ENCODE results near the gene TRPV2. TPM values are rescaled to one million over a fixed set of nuclear protein-coding genes. Genes with fewer than 3 reads are reported as not detected.

Gene TRPV2
- total and polyA plus RNA-seq, 2 of the 4 experiments (the other 2 are of a cell fraction) = 30.8 to 32.8 TPM

DNA sequence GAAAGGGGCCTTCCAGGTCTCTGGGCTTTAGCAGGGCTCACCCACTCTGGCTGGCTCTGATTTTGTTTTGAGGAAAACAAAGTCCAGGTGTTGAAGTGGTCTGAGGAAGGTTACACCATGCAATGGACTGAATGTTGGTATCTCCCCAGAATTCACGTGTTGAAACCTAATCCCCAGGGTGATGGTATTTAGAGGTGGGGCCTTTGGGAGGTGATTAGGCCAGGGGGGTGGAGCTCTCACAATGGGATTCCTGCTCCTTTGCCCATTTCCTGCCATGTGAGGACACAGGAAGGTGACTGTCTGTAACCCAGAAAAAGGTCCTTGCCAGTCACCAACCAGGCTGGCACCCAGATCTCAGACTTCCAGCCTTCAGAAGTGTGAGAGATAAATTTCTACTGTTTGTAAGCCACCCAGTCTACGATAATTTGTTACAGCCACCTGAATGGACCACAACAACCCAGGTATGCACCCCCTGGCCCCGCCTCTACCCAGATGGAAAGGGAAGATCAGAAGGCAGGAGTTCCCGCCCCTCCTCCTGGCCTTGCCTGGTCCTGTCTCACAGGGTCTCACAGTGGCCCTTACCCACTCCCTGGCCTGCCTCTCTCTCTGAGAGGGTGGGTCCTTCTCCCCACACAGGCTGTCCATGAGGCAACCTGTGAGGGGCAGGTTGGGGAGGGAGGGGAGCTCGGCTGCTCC, 44.6 kb downstream of the TRPV2 start:
- H3K23ac ChIP-seq (ENCODE audit: low read depth, low read length) = no peak overlapping the region
- no peak overlapping the region for H3K56ac ChIP-seq (ENCODE audit: extremely low read depth, insufficient read depth, low read length)
- H2BK15ac ChIP-seq (ENCODE audit: low read depth, low read length) = no peak overlapping the region
- H3K27ac ChIP-seq (ENCODE audit: insufficient read depth, low read length) = no peak overlapping the region
- ATAC-seq (ENCODE audit: low read depth) (no peak), DNase-seq (no peak)
- H3K79me1 ChIP-seq (ENCODE audit: low read depth in 1 of 2, low read length in 2 of 2) = peaks cover 0 to 7% of the 10 kb centered on the region in 2 experiments; a peak in 2 of 4 replicates
- no peak overlapping the region for H3K4ac ChIP-seq (ENCODE audit: low read depth, low read length)
- no peak overlapping the region for H2BK120ac ChIP-seq (ENCODE audit: low read depth, low read length)
- ChIA-PET POLR2A (ENCODE audit: unreplicated experiment) (no interaction called here), CTCF (interaction anchor here (1.1 kb wide), 1 partner anchor 60 kb away, joined by 3 read pairs; no protein-coding TSS in a partner anchor)
- in situ Hi-C loops (cut with MboI; ENCODE audit: low sequenced_read_pairs) (no loop called here), intact Hi-C loops (cut with micrococcal nuclease) (no loop called here), dilution Hi-C loops (cut with HindIII; ENCODE audit: low sequenced_read_pairs, unreplicated experiment) (no loop called here)
- no peak overlapping the region for H2BK5ac ChIP-seq (ENCODE audit: low read depth, low read length, poor library complexity, severe bottlenecking)
- H2AFZ ChIP-seq (replicated peaks; ENCODE audit: low read length, poor library complexity) = peak overlapping the region; percentile 51
- H3K18ac ChIP-seq (ENCODE audit: low read depth, low read length) = no peak overlapping the region
- H3K4me2 ChIP-seq (ENCODE audit: low read depth, low read length) = no peak overlapping the region
- H3K9me3 ChIP-seq (ENCODE audit: control insufficient read depth, insufficient read depth, low read length) = no peaks in the 10 kb centered on the region
- H4K5ac ChIP-seq (ENCODE audit: low read depth, low read length) = no peak overlapping the region
- no peak overlapping the region for H3K4me3 ChIP-seq (ENCODE audit: insufficient read depth, low read depth, low read length)
- no peak overlapping the region for H3K14ac ChIP-seq (replicated peaks; ENCODE audit: low read depth, low read length)
- H3K9ac ChIP-seq (ENCODE audit: low read depth, low read length) = no peak overlapping the region
- no peaks in the 10 kb centered on the region for H3K27me3 ChIP-seq (ENCODE audit: control insufficient read depth, insufficient read depth, low read length)
- H2AK9ac ChIP-seq (replicated peaks; ENCODE audit: low read depth, low read length, poor library complexity) = no peak overlapping the region
- H2AK5ac ChIP-seq (ENCODE audit: low read depth, low read length) = no peak overlapping the region
- H4K20me1 ChIP-seq (ENCODE audit: insufficient read depth, low read length) = peaks cover 7% of the 10 kb centered on the region
- no peaks in the 10 kb centered on the region; the same call in 1 of the 2 replicates for H3K36me3 ChIP-seq (ENCODE audit: control insufficient read depth, insufficient read depth, low read length)
- H2BK20ac ChIP-seq (ENCODE audit: low read depth, low read length) = no peak overlapping the region
- TF ChIP-seq RCOR1 (IDR thresholded peaks at IDR 0.05; ENCODE audit: insufficient replicate concordance, low read length) (no peak), BHLHE40 (IDR thresholded peaks at IDR 0.05; ENCODE audit: low read depth, low read length) (no peak), RFX5 (IDR thresholded peaks at IDR 0.05; ENCODE audit: low read depth, low read length) (no peak), CHD1 (IDR thresholded peaks at IDR 0.05; ENCODE audit: low read depth, low read length) (no peak), NFE2L2 (IDR thresholded peaks at IDR 0.05; ENCODE audit: low read depth, low read length) (no peak), CEBPB (IDR thresholded peaks at IDR 0.05; ENCODE audit: low read depth, low read length) (no peak), MAZ (IDR thresholded peaks at IDR 0.05; ENCODE audit: borderline replicate concordance, low read depth, low read length) (no peak), MXI1 (IDR thresholded peaks at IDR 0.05; ENCODE audit: borderline replicate concordance, low read depth, low read length) (no peak), RAD21 (IDR thresholded peaks at IDR 0.05; ENCODE audit: low read length) (no peak), FOS (IDR thresholded peaks at IDR 0.05; ENCODE audit: low read depth, low read length) (no peak), SMC3 (IDR thresholded peaks at IDR 0.05; ENCODE audit: low read depth, low read length) (no peak), CTCF (conservative IDR thresholded peaks at IDR 0.05; ENCODE audit: low read depth, low read length) (no peak), POLR2A (IDR thresholded peaks at IDR 0.05; ENCODE audit: low read depth, low read length) (no peak), MAFK (IDR thresholded peaks at IDR 0.05; ENCODE audit: low read depth, low read length) (no peak)
- TF ChIP-seq, protein P1, sequence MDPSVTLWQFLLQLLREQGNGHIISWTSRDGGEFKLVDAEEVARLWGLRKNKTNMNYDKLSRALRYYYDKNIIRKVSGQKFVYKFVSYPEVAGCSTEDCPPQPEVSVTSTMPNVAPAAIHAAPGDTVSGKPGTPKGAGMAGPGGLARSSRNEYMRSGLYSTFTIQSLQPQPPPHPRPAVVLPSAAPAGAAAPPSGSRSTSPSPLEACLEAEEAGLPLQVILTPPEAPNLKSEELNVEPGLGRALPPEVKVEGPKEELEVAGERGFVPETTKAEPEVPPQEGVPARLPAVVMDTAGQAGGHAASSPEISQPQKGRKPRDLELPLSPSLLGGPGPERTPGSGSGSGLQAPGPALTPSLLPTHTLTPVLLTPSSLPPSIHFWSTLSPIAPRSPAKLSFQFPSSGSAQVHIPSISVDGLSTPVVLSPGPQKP (IDR thresholded peaks at IDR 0.05; ENCODE audit: borderline replicate concordance, low read depth, low read length) = no peak
- TF ChIP-seq, protein P2, sequence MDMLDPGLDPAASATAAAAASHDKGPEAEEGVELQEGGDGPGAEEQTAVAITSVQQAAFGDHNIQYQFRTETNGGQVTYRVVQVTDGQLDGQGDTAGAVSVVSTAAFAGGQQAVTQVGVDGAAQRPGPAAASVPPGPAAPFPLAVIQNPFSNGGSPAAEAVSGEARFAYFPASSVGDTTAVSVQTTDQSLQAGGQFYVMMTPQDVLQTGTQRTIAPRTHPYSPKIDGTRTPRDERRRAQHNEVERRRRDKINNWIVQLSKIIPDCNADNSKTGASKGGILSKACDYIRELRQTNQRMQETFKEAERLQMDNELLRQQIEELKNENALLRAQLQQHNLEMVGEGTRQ (IDR thresholded peaks at IDR 0.05; ENCODE audit: low read depth, low read length) = no peak
- H4K91ac ChIP-seq (ENCODE audit: insufficient read depth, low read depth, low read length) = no peak overlapping the region
- WGBS, 2 experiments (ENCODE audit: extremely low coverage in 2 of 2, insufficient read length in 1 of 2) = no CpG with 5 or more reads among the region's 5 CpGs
- peaks cover 7% of the 10 kb centered on the region; the same call in 1 of the 2 replicates for H3K9me1 ChIP-seq (ENCODE audit: insufficient read depth, low read length)
- peaks cover 14% of the 10 kb centered on the region for H3K4me1 ChIP-seq (ENCODE audit: control insufficient read depth, insufficient read depth, low read length)
- H4K8ac ChIP-seq (ENCODE audit: low read depth in 2 of 2, low read length in 2 of 2) = no peak overlapping the region
- no TSS peak for BruUV-seq (replicated peaks)

Data from IMR-90 (cell line).